NCI-H226 (cell line): ENCODE results near the gene DIPK1A.
A peak's percentile ranks its signal among the peaks of the same experiment; 100 is the strongest.

Source experiments
- DNase-seq: peaks from one replicate; pipeline ENCODE4 v3.0.0-alpha.2; 2015

Gene DIPK1A

GRCh38 chr1:92961131-92961895 lies at the start of gene DIPK1A:
DIPK1A (minus strand) TSS chr1:92961462; CDS start chr1:92961429, 33 bp downstream.
- DNase-seq, result peak; percentile 68

- DNase-seq, result peak; percentile 13
Measured at GRCh38 chr1:93007941-93008577, 46.8 kb upstream of the DIPK1A start.

GRCh38 chr1:93005252-93005598 lies 44.0 kb upstream of the DIPK1A start:
- no peak for DNase-seq

DNA sequence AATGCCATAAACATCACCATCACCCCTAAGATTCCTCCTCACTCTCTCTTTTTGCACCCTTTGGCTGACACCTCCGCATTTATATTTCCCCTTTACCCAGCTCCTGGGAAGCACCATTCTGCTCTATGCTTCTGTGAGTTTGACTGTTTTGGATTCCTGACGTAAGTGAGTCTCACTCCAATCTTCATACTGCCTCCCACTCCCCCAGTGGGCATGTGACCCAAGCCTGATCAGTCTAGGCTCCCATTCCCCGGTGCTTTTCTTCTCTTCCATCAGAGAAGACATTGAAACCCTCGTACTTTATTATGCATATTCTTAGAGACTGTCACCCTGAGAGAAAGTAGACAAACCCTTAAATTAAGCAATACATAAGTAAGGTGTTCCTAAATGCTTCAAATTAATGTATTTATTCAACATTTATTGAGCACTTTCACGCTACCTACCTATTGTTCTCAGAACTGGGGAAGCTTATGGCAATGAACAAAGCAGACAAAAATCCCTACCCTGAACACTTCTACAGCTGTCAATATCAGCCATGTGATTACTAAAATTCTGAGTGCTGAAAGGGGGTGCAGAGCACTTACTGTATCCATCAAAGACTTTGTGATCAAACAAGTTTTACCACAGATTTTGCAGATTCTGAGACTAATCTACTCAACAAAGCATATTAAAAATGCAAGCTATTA lies 43.4 kb upstream of the DIPK1A start:
- no peak for DNase-seq

DNA sequence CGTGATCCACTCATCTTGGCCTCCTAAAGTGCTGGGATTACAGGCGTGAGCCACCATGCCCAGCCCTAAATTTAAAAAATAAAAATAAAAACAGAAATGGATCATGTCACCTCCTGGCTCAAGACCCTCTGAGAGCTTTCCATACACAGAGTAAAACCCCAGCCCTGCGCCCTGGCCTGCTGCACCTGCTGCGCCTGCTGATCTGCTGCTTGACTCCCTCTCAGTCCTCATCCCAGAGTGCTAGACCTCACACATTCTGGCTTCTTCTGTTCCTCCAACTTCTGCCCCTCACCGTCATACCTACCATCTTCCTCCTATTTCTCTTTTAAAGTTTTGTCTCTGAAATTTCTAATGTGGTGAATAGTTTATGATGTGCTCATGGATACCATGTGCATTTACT lies 42.7 kb upstream of the DIPK1A start:
- no peak for DNase-seq

DNA sequence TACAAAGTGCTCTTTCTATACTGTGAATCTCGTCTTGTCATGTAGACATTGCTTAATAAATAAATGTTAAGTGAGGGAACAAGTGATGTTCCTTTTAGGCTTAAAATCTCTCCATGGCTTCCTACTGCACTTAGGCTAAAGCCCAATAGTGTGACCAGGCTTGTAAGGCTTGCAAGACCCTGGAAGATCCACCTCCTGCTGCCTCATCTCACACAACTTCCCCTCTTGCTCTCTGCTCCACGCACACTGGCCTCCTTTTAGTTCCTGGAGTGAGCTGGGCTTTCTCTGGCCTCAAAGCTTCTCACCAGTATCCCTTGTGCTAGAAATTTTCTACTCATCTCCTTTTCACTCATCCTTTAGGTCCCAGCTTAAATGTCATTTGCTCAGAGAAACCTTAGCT lies 41.5 kb upstream of the DIPK1A start:
- DNase-seq, result no peak

GRCh38 chr1:93001893-93002292 lies 40.6 kb upstream of the DIPK1A start:
- no peak for DNase-seq

DNA sequence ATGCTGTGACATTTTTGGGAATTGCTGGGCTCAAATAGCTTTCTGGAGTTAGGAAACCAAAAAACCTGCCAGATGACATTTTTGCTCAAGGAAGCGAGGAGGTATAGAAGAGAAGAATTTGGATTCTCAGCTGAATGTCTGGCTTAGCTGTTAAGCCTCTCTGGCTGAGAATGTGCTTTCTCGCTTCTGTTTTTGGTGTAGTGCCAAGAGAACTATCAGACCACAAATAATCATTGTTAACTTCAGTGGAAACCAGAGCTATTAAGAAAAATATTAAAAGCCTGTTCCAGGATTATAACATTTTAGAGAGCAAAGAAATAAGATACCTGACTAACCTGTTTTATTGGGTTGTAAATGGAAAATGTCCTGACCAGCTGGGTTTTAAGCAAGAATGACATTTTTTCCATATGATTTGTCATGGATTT lies 39.5 kb upstream of the DIPK1A start:
- DNase-seq, result no peak

GRCh38 chr1:93000291-93000690 lies 39.0 kb upstream of the DIPK1A start:
- no peak for DNase-seq

DNA sequence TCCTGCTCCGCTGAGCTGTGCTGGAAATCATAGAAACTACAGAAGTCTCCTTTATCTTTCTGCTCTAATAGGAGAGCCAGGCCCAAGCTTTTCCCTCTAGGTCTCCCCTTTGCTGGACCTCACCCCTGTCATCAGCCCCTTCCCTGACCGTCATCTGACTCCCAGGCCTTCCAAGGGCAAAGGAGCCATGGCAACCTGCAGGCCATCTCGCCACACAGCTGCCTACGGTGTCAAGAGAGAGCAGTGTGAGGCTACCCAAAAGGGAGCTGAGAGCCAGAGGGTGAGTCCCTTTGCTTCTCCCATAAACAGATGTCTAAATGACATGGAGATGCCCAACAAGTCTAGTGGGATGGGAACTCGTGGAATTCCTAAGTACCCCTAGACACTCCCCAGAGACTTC lies 37.6 kb upstream of the DIPK1A start:
- DNase-seq, result no peak

DNA sequence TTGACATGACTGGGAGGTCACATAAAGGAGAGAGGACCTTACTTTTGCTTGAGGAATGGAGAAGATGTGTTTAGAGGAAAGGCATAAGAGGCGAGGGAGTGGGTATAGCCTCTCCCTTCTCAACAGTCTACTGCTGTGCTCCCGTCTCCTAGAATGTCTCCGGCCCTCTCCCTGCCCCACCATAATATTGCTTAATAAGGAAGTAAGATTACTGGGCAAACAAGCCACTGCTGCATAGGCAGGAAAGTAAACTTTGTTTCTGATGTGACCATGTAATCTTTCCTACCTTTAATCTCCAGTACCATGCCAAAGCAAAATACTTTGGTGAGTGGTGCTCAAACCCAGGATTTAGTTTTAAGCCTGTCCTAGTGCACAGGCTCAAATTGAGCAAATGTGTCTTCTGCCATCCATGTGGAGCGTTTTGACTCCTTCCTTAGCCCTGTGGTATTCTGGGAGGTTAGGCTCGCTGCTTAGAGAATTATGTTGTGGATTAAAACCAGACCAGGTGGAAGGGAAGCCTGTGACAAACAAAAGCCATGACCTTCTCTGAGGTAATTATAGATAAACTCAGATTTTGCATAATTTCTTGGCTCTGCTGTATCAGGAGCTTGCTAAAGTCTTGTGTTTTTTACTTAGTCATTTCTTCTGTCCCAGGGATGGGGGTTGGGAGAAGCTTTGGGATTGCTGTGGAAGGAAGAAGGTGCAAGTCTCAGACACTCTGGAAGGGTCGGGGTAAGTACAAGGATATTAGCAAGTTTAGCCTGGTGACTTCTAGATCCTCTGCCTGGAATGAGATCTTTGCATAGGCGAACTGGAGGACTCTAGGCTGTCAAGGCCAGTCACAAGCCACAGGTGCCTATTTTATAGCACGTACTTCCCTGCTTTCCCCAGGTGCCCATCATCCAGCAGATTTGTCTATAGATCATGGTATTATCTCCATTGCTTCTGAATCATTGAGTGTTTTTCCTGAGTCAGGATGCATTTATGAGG lies 34.5 kb upstream of the DIPK1A start:
- no peak for DNase-seq

GRCh38 chr1:92994105-92994712 lies 32.9 kb upstream of the DIPK1A start:
- peak; percentile 37 for DNase-seq

GRCh38 chr1:92993581-92993980 lies 32.3 kb upstream of the DIPK1A start:
- no peak for DNase-seq

DNA sequence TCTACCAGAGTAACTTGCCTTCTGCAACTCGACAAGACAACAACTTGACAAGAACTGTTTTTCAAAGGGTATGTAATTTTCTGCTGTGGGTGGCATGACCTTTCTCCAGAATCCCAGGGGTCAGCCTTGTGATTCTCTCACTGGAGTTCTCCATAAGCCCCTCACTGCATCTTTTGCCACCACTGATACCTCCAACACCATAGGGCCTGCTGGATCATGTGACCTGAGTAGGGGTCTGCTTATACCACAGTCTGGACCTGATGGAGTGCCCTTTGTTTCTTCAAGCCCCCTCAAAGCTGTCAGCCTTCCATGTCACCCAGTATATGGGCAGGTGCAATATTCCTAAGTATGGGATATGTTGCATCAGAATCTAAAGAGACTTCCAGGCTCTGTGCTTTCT lies 31.6 kb upstream of the DIPK1A start:
- no peak for DNase-seq

GRCh38 chr1:92992054-92992453 lies 30.8 kb upstream of the DIPK1A start:
- DNase-seq, result no peak

DNA sequence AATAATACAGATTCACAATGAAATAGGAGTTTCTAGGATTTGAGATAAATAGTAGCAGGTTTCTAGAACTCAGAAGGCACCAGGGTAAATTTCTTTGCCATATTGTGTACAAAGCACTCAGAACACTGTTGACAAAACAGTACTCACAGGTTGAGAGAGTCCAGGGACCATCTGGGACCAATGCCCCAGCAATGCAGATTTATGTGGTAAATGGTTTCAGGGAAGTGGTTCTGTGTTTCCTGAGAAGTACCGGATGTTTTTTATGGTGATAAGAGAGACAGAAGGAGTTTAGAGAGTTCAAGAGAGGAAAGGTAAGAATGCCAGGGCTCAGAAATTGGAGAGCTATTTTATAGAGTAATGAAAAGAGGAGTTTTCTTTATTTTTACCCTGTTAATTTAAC lies 29.6 kb upstream of the DIPK1A start:
- no peak for DNase-seq

GRCh38 chr1:92989936-92990583 lies 28.8 kb upstream of the DIPK1A start:
- peak; percentile 26 for DNase-seq

GRCh38 chr1:92989253-92989652 lies 28.0 kb upstream of the DIPK1A start:
- no peak for DNase-seq

GRCh38 chr1:92987462-92987861 lies 26.2 kb upstream of the DIPK1A start:
- no peak for DNase-seq

DNA sequence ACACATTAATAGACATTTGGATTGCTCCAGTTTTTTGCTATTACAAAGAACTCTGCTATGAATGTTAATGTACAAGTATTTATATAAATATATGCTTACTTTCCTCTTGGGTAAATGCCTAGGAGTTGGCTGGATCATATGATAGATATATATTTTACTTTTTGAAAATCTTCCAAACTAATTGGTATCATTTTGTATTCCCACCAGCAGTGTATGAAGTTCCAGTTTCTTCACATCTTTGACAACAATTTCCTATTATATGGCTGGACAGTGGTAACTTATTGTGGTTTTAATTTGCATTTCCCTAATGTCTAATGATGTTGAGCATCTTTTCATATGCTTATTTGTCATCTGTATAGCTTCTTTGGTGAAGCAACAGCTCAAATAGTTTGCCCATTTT lies 23.8 kb upstream of the DIPK1A start:
- DNase-seq, result no peak

GRCh38 chr1:92980732-92981647 lies 19.7 kb upstream of the DIPK1A start:
- no peak for DNase-seq
